GM12801 (cell line): ENCODE results near the gene NDOR1.

Source experiments
- TF ChIP-seq, protein P1 (sequence below): IDR thresholded peaks from one replicate; pipeline ENCODE4 v1.5.1; 2011; ENCODE audit warnings: control low read depth; ENCODE audit not compliant: insufficient read length; ENCODE audit errors: extremely low read depth

Gene NDOR1

DNA sequence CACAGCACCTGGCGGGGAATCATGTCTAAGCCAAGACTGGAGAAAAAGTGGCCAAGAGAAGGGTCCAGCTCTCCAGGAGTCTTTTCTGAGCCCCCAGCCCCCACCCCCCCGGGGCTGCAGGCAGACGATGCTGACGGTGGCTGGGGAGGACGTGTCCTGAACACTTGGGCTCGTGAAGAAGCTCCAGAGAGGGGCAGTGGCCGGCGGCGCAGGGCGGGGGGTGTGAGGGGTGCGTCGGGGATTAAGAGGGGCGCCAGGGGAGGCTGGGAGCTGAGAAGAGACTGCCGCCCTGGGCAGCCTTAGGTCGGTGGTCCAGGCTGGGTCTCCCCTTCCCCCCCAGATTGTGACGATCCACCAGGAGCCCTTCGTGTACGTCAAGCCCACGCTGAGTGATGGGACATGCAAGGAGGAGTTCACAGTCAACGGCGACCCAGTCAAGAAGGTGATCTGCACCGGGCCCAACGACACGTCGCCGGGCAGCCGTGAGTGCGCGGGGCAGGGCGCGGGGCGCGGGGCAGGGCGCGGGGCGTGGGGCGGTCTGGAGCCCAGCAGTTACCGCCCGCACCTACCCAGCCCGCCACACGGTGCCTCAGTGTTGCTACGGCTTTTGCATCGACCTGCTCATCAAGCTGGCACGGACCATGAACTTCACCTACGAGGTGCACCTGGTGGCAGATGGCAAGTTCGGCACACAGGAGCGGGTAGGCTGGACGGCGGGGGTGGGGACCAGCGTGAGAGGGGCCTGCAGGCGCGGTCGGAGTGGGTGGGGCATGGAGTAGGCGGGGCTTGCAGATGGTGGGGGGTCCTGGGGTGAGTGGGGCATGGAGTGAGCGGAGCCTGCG lies 44.6 kb upstream of the NDOR1 start:
- TF ChIP-seq, protein P1, sequence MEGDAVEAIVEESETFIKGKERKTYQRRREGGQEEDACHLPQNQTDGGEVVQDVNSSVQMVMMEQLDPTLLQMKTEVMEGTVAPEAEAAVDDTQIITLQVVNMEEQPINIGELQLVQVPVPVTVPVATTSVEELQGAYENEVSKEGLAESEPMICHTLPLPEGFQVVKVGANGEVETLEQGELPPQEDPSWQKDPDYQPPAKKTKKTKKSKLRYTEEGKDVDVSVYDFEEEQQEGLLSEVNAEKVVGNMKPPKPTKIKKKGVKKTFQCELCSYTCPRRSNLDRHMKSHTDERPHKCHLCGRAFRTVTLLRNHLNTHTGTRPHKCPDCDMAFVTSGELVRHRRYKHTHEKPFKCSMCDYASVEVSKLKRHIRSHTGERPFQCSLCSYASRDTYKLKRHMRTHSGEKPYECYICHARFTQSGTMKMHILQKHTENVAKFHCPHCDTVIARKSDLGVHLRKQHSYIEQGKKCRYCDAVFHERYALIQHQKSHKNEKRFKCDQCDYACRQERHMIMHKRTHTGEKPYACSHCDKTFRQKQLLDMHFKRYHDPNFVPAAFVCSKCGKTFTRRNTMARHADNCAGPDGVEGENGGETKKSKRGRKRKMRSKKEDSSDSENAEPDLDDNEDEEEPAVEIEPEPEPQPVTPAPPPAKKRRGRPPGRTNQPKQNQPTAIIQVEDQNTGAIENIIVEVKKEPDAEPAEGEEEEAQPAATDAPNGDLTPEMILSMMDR: no peak

DNA sequence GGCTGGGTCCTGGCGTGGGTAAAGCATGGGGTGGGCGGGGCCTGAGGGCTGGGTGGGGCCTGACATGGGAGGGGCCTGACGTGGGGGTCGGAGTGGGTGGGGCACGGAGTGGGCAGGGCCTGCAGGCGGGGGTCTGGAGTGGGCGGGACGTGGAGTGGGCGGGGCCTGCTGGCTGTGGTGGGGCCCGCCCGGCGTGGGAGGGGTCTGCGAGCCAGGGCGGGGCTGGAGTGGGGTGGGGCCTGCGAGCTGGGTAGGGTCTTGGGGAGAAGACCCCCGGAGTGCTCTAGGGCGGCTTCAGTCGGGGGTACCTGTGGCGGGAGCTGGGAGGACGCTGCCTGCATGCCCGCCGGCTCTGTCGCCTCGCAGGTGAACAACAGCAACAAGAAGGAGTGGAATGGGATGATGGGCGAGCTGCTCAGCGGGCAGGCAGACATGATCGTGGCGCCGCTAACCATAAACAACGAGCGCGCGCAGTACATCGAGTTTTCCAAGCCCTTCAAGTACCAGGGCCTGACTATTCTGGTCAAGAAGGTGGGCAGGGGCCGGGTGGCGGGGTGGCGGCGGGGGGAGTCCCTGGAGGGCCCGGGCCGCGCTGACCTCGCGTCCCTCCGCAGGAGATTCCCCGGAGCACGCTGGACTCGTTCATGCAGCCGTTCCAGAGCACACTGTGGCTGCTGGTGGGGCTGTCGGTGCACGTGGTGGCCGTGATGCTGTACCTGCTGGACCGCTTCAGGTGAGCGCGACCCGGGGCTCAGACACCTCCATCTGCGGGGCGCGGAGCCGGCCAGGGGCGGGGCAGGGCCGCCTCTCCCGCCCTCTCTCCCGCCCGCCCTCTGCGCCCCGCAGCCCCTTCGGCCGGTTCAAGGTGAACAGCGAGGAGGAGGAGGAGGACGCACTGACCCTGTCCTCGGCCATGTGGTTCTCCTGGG lies 43.7 kb upstream of the NDOR1 start:
- TF ChIP-seq, protein P1: no peak

DNA sequence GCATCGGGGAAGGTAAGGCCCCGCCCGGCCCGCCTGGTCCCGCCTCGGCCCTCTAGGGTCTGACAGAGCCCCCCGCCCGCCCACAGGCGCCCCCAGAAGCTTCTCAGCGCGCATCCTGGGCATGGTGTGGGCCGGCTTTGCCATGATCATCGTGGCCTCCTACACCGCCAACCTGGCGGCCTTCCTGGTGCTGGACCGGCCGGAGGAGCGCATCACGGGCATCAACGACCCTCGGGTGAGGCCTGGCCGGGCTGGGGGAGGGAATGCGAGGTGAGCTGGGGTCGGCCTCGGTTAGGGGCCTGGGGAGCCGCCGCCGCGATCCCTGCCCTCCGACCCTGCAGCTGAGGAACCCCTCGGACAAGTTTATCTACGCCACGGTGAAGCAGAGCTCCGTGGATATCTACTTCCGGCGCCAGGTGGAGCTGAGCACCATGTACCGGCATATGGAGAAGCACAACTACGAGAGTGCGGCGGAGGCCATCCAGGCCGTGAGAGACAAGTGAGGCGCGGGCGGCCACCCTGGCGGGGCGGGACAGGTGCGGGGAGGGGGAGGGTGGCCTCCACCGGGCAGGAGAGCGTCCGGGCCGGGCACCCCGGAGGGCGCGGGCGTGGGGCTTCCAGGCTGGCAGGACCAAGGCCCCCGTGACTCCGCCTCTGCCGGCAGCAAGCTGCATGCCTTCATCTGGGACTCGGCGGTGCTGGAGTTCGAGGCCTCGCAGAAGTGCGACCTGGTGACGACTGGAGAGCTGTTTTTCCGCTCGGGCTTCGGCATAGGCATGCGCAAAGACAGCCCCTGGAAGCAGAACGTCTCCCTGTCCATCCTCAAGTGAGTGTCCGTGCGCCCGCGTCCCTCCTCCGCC lies 42.8 kb upstream of the NDOR1 start:
- TF ChIP-seq, protein P1: no peak

DNA sequence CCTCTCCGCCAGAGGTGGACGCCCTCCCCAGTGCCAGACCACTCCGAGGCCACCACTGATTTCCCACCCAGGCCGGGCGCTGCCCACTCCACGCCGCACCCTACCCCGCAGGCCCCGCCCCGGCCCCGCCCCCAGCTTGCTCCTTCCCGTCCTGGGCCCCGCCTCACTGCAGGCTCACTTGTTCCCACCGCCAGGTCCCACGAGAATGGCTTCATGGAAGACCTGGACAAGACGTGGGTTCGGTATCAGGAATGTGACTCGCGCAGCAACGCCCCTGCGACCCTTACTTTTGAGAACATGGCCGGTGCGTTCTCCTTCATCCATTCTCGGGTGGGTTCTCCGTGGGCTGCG lies 42.2 kb upstream of the NDOR1 start:
- TF ChIP-seq, protein P1: no peak

DNA sequence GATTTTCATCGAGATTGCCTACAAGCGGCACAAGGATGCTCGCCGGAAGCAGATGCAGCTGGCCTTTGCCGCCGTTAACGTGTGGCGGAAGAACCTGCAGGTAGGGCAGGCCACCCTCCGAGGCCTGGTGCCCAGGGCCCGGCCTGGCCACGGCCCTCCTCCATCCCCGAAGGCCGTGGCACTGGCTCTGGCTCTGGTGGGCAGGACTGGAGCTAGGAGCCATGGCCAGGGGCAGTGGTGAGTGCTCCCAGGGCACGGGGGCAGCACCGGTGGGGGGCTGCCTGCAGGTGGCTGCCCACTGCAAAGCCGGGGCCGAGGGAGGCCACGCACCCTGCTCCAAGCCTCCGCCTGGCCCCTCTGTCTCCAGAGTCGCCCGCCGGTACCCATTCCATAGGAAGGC lies 41.7 kb upstream of the NDOR1 start:
- TF ChIP-seq, protein P1: no peak

DNA sequence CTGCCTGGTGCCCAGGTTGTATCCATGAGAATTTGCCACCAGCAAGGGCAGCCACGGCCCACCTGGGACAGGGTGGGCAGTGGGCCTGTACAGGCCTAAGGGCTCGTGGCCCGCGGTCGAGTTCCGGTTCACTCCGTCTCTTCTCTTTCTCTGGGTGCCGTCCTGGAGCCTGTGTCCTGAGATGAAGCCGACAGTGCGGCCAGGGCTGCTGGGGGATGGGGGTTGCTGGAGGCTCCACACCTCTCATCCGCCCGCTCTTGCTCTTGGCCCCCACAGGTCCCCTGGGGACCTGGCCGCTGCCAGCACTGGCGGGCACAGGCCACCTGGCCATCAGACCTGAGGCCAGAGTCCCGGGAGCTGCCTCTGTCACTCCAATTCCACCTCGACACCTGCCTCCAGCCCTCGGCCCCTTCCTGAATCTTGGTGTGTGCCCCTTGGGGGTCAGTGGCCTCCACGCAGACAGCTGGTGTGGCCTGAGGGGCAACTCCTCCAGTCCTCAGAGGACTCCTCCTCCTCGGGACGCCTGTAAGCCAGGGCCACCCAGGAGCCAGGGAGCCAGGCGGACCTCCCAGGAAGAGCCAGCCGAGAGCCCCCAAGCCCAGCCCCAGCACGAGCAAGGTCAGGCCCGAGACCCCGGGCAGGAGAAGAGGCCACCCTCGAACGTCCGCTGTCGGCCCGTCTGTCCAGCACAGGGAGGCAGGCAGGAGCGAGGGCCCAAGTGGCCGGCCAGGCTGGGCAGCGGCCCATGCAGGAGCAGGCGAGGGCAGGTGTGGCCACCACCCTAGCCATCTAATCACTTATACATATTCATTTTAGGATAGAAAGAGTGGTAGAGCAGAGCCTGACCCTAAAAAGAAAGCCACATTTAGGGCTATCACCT lies 40.9 kb upstream of the NDOR1 start:
- TF ChIP-seq, protein P1: no peak
